H1 (cell line): ENCODE data around the gene DCPS. TPM values are rescaled to one million over a fixed set of nuclear protein-coding genes. Genes with fewer than 3 reads are reported as not detected.

Source experiments
- CTCF ChIA-PET: fragments of 300-600 bp; sonication (Branson Sonifier 250); formaldehyde crosslinking; loops from one replicate; lab custom pipeline; 2021; ENCODE audit not compliant: partially characterized antibody; lab: Charles Lee
- POLR2A ChIA-PET: fragments of 300-600 bp; sonication (Branson Sonifier 250); formaldehyde crosslinking; loops from one replicate; lab custom pipeline; 2021; ENCODE audit warnings: inconsistent platforms; ENCODE audit not compliant: partially characterized antibody; lab: Charles Lee
- DNase-seq, 2 experiments: peaks; one replicate each; pipeline versions ENCODE4 v3.0.0 to v3.0.0-alpha.2; 2010 to 2022; ENCODE audit warnings: low spot score in 2 of 2, low read depth in 1 of 2, mixed read lengths in 1 of 2
- FAIRE-seq: peaks from 2 replicates; lab custom pipeline; 2011; peaks lifted over from hg19 to GRCh38; lab: Jason Lieb, UNC
- H2AFZ ChIP-seq: 2 replicates; pipeline ENCODE4 v1.8.1; 2012; ENCODE audit warnings: low read length, inconsistent platforms
- H2AK5ac ChIP-seq: 2 replicates; pipeline ENCODE4 v1.6.1; 2013; ENCODE audit warnings: low read depth, low read length
- H2BK120ac ChIP-seq: replicated peaks from 2 replicates; pipeline ENCODE3; 2013; ENCODE audit warnings: low read depth, low read length, inconsistent platforms
- H2BK12ac ChIP-seq: 2 replicates; pipeline ENCODE4 v1.6.1; 2013; ENCODE audit warnings: low read depth, low read length
- H2BK15ac ChIP-seq: 2 replicates; pipeline ENCODE4 v1.6.1; 2013; ENCODE audit warnings: low read length
- H2BK20ac ChIP-seq: 2 replicates; pipeline ENCODE4 v1.6.1; 2013; ENCODE audit warnings: low read length
- H2BK5ac ChIP-seq: 2 replicates; pipeline ENCODE4 v1.6.1; 2013; ENCODE audit warnings: low read depth, low read length
- H3K14ac ChIP-seq: 2 replicates; pipeline ENCODE4 v1.6.1; 2013; ENCODE audit warnings: inconsistent platforms; ENCODE audit not compliant: insufficient read length
- H3K18ac ChIP-seq: 2 replicates; pipeline ENCODE4 v1.6.1; 2013; ENCODE audit warnings: low read length; ENCODE audit errors: extremely low read depth
- H3K23ac ChIP-seq: 2 replicates; pipeline ENCODE4 v1.6.1; 2013; ENCODE audit warnings: inconsistent platforms; ENCODE audit not compliant: insufficient read length
- H3K23me2 ChIP-seq: 2 replicates; pipeline ENCODE4 v1.6.1; 2013; ENCODE audit warnings: low read depth, low read length
- H3K27ac ChIP-seq: 2 replicates; pipeline ENCODE4 v1.6.1; 2011; ENCODE audit warnings: low read depth, low read length, inconsistent platforms
- H3K27me3 ChIP-seq, 4 experiments: replicated peaks in 1 of 4; 1 replicate in 1 of 4; 2 replicates in 3 of 4; pipeline versions ENCODE4 v1.6.1 to v1.8.1; 2011 to 2013; ENCODE audit warnings: low read length in 3 of 4, mild to moderate bottlenecking in 3 of 4, inconsistent platforms in 2 of 4, mixed read lengths in 2 of 4, moderate library complexity in 1 of 4; ENCODE audit not compliant: control insufficient read depth in 3 of 4, insufficient read depth in 3 of 4; ENCODE audit errors: extremely low read depth in 1 of 4
- H3K36me3 ChIP-seq, 4 experiments: 2 replicates each; pipeline versions ENCODE4 v1.6.1 to v1.8.1; 2011 to 2013; ENCODE audit warnings: mild to moderate bottlenecking in 4 of 4, low read length in 3 of 4, moderate library complexity in 2 of 4, control low read depth in 1 of 4, inconsistent platforms in 1 of 4; ENCODE audit not compliant: insufficient read depth in 4 of 4, control insufficient read depth in 2 of 4
- H3K4ac ChIP-seq: replicated peaks from 2 replicates; pipeline ENCODE3; 2013; ENCODE audit warnings: low read length, low read depth, mixed read lengths, inconsistent platforms; ENCODE audit not compliant: insufficient read length
- H3K4me1 ChIP-seq, 4 experiments: replicated peaks in 1 of 4; 1 replicate in 1 of 4; 2 replicates in 3 of 4; pipeline versions ENCODE4 v1.6.1 to v1.8.1; 2011 to 2013; ENCODE audit warnings: low read length in 3 of 4, inconsistent platforms in 2 of 4, mixed read lengths in 1 of 4; ENCODE audit not compliant: insufficient read depth in 4 of 4, control insufficient read depth in 3 of 4
- H3K4me2 ChIP-seq, 2 experiments: 2 replicates each; pipeline versions ENCODE4 v1.6.1 to v1.8.1; 2011 to 2013; ENCODE audit warnings: low read depth in 2 of 2, low read length in 2 of 2, control low read depth in 1 of 2, inconsistent platforms in 1 of 2, mild to moderate bottlenecking in 1 of 2; ENCODE audit not compliant: insufficient read depth in 1 of 2
- H3K4me3 ChIP-seq, 4 experiments: fragments of 200-600, 300-600 bp in 1 of 4; sonication (generic), shearing (Covaris generic), sonication (Bioruptor Twin) in 1 of 4; 2 replicates each; pipeline versions ENCODE4 v1.5.1 to v1.8.1; 2011 to 2016; ENCODE audit warnings: low read length in 4 of 4, low read depth in 3 of 4, control low read depth in 2 of 4, inconsistent platforms in 2 of 4, mild to moderate bottlenecking in 2 of 4, mixed read lengths in 1 of 4, moderate library complexity in 1 of 4; ENCODE audit not compliant: insufficient read depth in 2 of 4; ENCODE audit errors: extremely low read depth in 1 of 4
- H3K56ac ChIP-seq: replicated peaks from 2 replicates; pipeline ENCODE3; 2013; ENCODE audit warnings: low read depth, mild to moderate bottlenecking, mixed read lengths, low read length, inconsistent platforms; ENCODE audit not compliant: insufficient read length
- H3K79me1 ChIP-seq: 2 replicates; pipeline ENCODE4 v1.6.1; 2013; ENCODE audit warnings: low read depth, low read length, control low read depth
- H3K79me2 ChIP-seq, 2 experiments: 2 replicates each; pipeline versions ENCODE4 v1.6.1 to v1.8.1; 2012 to 2013; ENCODE audit warnings: low read length in 2 of 2, mild to moderate bottlenecking in 2 of 2, inconsistent platforms in 1 of 2; ENCODE audit not compliant: insufficient read depth in 2 of 2, control insufficient read depth in 1 of 2
- H3K9ac ChIP-seq, 4 experiments: replicated peaks in 1 of 4; 1 replicate in 1 of 4; 2 replicates in 3 of 4; pipeline versions ENCODE4 v1.6.1 to v1.8.1; 2011 to 2013; ENCODE audit warnings: low read depth in 3 of 4, low read length in 3 of 4, control low read depth in 2 of 4, mild to moderate bottlenecking in 2 of 4, moderate library complexity in 2 of 4, inconsistent platforms in 1 of 4; ENCODE audit errors: extremely low read depth in 1 of 4
- H3K9me3 ChIP-seq, 2 experiments: 2 replicates each; pipeline versions ENCODE4 v1.6.1 to v1.8.1; 2012 to 2013; ENCODE audit warnings: mild to moderate bottlenecking in 2 of 2, moderate library complexity in 2 of 2, control low read depth in 1 of 2, inconsistent platforms in 1 of 2, low read depth in 1 of 2, low read length in 1 of 2, mixed read lengths in 1 of 2; ENCODE audit not compliant: insufficient read depth in 2 of 2
- H4K20me1 ChIP-seq, 2 experiments: replicated peaks in 1 of 2; 2 replicates each; pipeline versions ENCODE3 to v1.8.1; 2011 to 2013; ENCODE audit warnings: inconsistent platforms in 2 of 2, low read length in 2 of 2, mild to moderate bottlenecking in 1 of 2; ENCODE audit not compliant: insufficient read depth in 2 of 2, control insufficient read depth in 1 of 2
- H4K5ac ChIP-seq: 2 replicates; pipeline ENCODE4 v1.6.1; 2013; ENCODE audit warnings: low read length, low read depth, mixed read lengths, inconsistent platforms; ENCODE audit not compliant: insufficient read length
- H4K8ac ChIP-seq: 2 replicates; pipeline ENCODE4 v1.8.0; 2013; ENCODE audit warnings: mild to moderate bottlenecking, moderate library complexity, low read length, inconsistent platforms; ENCODE audit not compliant: insufficient read depth; ENCODE audit errors: extremely low read depth
- H4K91ac ChIP-seq: replicated peaks from 2 replicates; pipeline ENCODE3; 2013; ENCODE audit warnings: low read length, mixed read lengths, inconsistent platforms; ENCODE audit not compliant: insufficient read length
- ASH2L ChIP-seq: fragments of 200-600, 300-600 bp; sonication (generic); IDR thresholded peaks from one replicate; pipeline ENCODE4 v1.7.1; 2017; ENCODE audit warnings: low read length
- BCL11A ChIP-seq, 2 experiments: IDR thresholded peaks; one replicate each; pipeline ENCODE4 v1.6.1; 2011; ENCODE audit warnings: low read depth in 2 of 2, low read length in 2 of 2, mild to moderate bottlenecking in 2 of 2
- CBX5 ChIP-seq: fragments of 300-800, 300-1000 bp; sonication (generic); IDR thresholded peaks from 2 replicates; pipeline ENCODE4 v1.7.1; 2016; ENCODE audit warnings: antibody characterized with exemption, low read length, low read depth
- CEBPB ChIP-seq: IDR thresholded peaks from 2 replicates; pipeline ENCODE4 v1.6.1; 2012; ENCODE audit warnings: low read depth, low read length
- CHD1 ChIP-seq: IDR thresholded peaks from 2 replicates; pipeline ENCODE4 v1.6.1; 2012; ENCODE audit warnings: low read depth, low read length, improper control_type of control experiment
- GTF2F1 ChIP-seq: IDR thresholded peaks from 2 replicates; pipeline ENCODE4 v1.6.1; 2012; ENCODE audit warnings: low read depth, low read length, improper control_type of control experiment, borderline replicate concordance
- HDAC6 ChIP-seq: IDR thresholded peaks from one replicate; pipeline ENCODE4 v1.7.1; 2012; ENCODE audit warnings: low read depth, mild to moderate bottlenecking, inconsistent platforms, low read length, moderate library complexity
- WGBS, 2 experiments: shearing (Covaris generic) in 1 of 2; methylation state at CpG; one replicate each; pipeline versions ENCODE4 v1.1.6 to v1.1.7; 2013 to 2015; ENCODE audit warnings: low lambda C conversion rate in 2 of 2, mixed read lengths in 2 of 2, inconsistent platforms in 1 of 2, low coverage in 1 of 2, missing lambda C conversion rate in 1 of 2; ENCODE audit not compliant: insufficient replicate concordance in 2 of 2, insufficient coverage in 1 of 2, insufficient read length in 1 of 2; ENCODE audit errors: extremely low coverage in 1 of 2, missing lambda C conversion rate in 1 of 2; 5-methylcytosine and 5-hydroxymethylcytosine counted together
- polyA plus RNA-seq, 7 experiments: library from polyadenylated mRNA; depleted of rRNA in 3 of 7; stranded (reverse) in 5 of 7; unstranded in 2 of 7; fragments of >200 nt in 5 of 7; fragments of 200-250 nt in 2 of 7; gene quantifications; 1 replicate in 5 of 7; 2 replicates in 1 of 7; 4 replicates in 1 of 7; pipeline versions ENCODE4 v1.2.1 to v1.2.3, GENCODE V29; 2011 to 2013; ENCODE audit warnings: missing spikeins in 2 of 7, mixed read lengths in 2 of 7
- total RNA-seq: library from RNA; stranded (reverse); fragmentation: NEBNext Ultra II Directional; extraction: Animal tissue kit (Norgen Biotek cat#: 25700); gene quantifications from 2 replicates; pipeline ENCODE4 v1.2.1, GENCODE V29; 2021

DCPS gene
- total and polyA plus RNA-seq, 2 of the 8 experiments (the other 6 are each of a cell fraction or from before 2014, with no cell fraction given), result 24.6 to 55.2 TPM

DNA sequence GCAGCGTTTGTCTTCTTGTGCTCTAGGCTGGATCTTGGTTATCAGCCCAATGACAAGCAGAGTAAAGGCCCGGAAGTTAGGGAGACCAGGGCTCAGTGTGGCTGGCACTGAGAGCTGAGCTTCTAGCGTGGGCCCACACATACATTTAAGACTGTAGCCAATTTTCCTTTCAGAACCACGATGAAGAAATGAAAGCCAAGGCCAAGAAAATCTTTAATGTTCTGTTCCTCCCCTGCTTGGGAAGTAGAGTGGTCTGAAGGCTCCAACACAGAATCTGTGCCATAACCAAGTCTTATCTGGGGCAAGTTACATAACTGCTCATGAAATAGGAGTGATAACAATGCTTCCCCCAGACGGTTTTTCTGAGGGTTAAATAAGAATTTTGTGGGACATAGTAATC is 47.0 kb downstream of the DCPS start:
- Histone ChIP-seq H3K23me2 (peaks cover 8% of the 10 kb centered on the region), H2BK12ac (no peak overlapping the region), H3K9ac (no peak overlapping the region), H3K4me3 (no peak overlapping the region), H3K9me3 (no peaks in the 10 kb centered on the region), H3K18ac (no peak overlapping the region), H2BK120ac (no peak overlapping the region), H2AK5ac (no peak overlapping the region), H3K56ac (no peak overlapping the region), H2BK15ac (no peak overlapping the region), H3K79me1 (0 out of 2 replicates have a peak, but pooled peaks cover 6% of the 10 kb centered on the region), H2BK5ac (no peak overlapping the region), H3K27me3 (no peaks in the 10 kb centered on the region), H4K20me1 (peaks cover 3 to 7% of the 10 kb centered on the region in 2 experiments), H2BK20ac (no peak overlapping the region), H3K4me2 (no peak overlapping the region), H3K79me2 (peaks cover 0 to 25% of the 10 kb centered on the region in 2 experiments; a peak in 2 of 4 replicates), H3K36me3 (peaks cover 0 to 3% (median under 1%) of the 10 kb centered on the region in 4 experiments; a peak in 3 of 8 replicates), H3K14ac (no peak overlapping the region), H4K5ac (no peak overlapping the region), H3K27ac (no peak overlapping the region), H4K91ac (no peak overlapping the region), H2AFZ (no peak overlapping the region), H3K4me1 (peaks cover 3 to 21% (median 12%) of the 10 kb centered on the region in 4 experiments; a peak in 6 of 7 replicates), H3K4ac (no peak overlapping the region), H4K8ac (no peak overlapping the region), H3K23ac (no peak overlapping the region)
- no peak for FAIRE-seq
- WGBS, 2 experiments, result 90% methylated on average over 5 of the region's 5 CpGs; no CpG with 5 or more reads in 1 of the 2 experiments
- no peak for DNase-seq
- CTCF ChIA-PET, result no interaction called here
- POLR2A ChIA-PET, result interaction anchor here (0.9 kb wide), 1 partner anchor 13 kb away, joined by 3 read pairs; no protein-coding TSS in a partner anchor
- TF ChIP-seq CBX5 (no peak), CEBPB (no peak), BCL11A (IDR thresholded peaks at IDR 0.05; ENCODE audit: low read depth in 2 of 2, low read length in 2 of 2) (no peak), CHD1 (no peak), HDAC6 (no peak), GTF2F1 (no peak), ASH2L (no peak)
